ENCODE measurements around the gene XRCC4.

GRCh38 chr5:83348281-83348780 lies 271.0 kb downstream of the XRCC4 start:
- TF ChIP-seq CTCF (optimal IDR thresholded peaks at IDR 0.05 in 1 of 3, IDR thresholded peaks at IDR 0.05 in 1 of 3, conservative IDR thresholded peaks at IDR 0.05 in 1 of 3; ENCODE audit: extremely low read depth in 1 of 3, insufficient read depth in 2 of 3, low read length in 3 of 3), result no peak
- TF ChIP-seq EZH2 (IDR thresholded peaks at IDR 0.05; ENCODE audit: low read length), result no peak

All from keratinocyte (primary cell).